ENCODE results near the gene FAM167B. TPM values are rescaled to one million over a fixed set of nuclear protein-coding genes. Genes with fewer than 3 reads are reported as not detected.
A peak's percentile ranks its signal among the peaks of the same experiment; 100 is the strongest.

The FAM167B gene
- total and polyA plus RNA-seq, 2 of the 4 experiments (the other 2 are of a cell fraction) = 0.18 to 0.53 TPM

DNA sequence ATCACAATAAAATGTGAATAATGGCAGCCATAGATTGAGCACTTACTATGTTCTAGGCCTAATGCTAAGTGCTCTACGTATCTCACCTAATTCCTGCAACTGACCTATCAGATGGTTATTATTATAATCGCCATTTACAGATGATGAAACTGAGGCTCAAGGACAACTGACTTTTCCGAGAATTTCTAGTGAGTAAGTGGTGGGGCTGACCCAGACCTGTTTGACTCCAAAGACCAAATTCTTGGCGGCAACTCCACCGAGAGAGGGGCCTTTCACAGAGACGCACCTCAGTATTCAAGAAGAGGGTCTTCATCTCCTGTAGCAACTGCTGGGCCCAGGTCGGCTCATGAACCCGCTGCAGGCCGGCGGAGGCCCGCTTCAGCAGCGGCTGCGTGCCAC lies 25.4 kb upstream of the FAM167B start:
- peak overlapping the region; percentile 50 for H4K5ac ChIP-seq (ENCODE audit: low read depth, low read length)
- peak overlapping the region; percentile 89 for H3K4ac ChIP-seq (ENCODE audit: low read depth, low read length)
- H4K8ac ChIP-seq (ENCODE audit: low read depth in 2 of 2, low read length in 2 of 2) = peak overlapping the region; percentile 80 to 98; a peak in 3 of 4 replicates
- H2AK9ac ChIP-seq (replicated peaks; ENCODE audit: low read depth, low read length, poor library complexity) = peak overlapping the region; percentile 83
- TF ChIP-seq FOS (IDR thresholded peaks at IDR 0.05; ENCODE audit: low read depth, low read length) = no peak
- no peak for TF ChIP-seq POLR2A (IDR thresholded peaks at IDR 0.05; ENCODE audit: low read depth, low read length)
- TF ChIP-seq MAZ (IDR thresholded peaks at IDR 0.05; ENCODE audit: borderline replicate concordance, low read depth, low read length) = no peak
- TF ChIP-seq NFE2L2 (IDR thresholded peaks at IDR 0.05; ENCODE audit: low read depth, low read length) = no peak
- TF ChIP-seq CHD1 (IDR thresholded peaks at IDR 0.05; ENCODE audit: low read depth, low read length) = no peak
- TF ChIP-seq CEBPB (IDR thresholded peaks at IDR 0.05; ENCODE audit: low read depth, low read length) = no peak
- TF ChIP-seq MXI1 (IDR thresholded peaks at IDR 0.05; ENCODE audit: borderline replicate concordance, low read depth, low read length) = no peak
- TF ChIP-seq MAFK (IDR thresholded peaks at IDR 0.05; ENCODE audit: low read depth, low read length) = no peak
- TF ChIP-seq RFX5 (IDR thresholded peaks at IDR 0.05; ENCODE audit: low read depth, low read length) = no peak
- TF ChIP-seq, protein P1, sequence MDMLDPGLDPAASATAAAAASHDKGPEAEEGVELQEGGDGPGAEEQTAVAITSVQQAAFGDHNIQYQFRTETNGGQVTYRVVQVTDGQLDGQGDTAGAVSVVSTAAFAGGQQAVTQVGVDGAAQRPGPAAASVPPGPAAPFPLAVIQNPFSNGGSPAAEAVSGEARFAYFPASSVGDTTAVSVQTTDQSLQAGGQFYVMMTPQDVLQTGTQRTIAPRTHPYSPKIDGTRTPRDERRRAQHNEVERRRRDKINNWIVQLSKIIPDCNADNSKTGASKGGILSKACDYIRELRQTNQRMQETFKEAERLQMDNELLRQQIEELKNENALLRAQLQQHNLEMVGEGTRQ (IDR thresholded peaks at IDR 0.05; ENCODE audit: low read depth, low read length) = no peak
- TF ChIP-seq, protein P2, sequence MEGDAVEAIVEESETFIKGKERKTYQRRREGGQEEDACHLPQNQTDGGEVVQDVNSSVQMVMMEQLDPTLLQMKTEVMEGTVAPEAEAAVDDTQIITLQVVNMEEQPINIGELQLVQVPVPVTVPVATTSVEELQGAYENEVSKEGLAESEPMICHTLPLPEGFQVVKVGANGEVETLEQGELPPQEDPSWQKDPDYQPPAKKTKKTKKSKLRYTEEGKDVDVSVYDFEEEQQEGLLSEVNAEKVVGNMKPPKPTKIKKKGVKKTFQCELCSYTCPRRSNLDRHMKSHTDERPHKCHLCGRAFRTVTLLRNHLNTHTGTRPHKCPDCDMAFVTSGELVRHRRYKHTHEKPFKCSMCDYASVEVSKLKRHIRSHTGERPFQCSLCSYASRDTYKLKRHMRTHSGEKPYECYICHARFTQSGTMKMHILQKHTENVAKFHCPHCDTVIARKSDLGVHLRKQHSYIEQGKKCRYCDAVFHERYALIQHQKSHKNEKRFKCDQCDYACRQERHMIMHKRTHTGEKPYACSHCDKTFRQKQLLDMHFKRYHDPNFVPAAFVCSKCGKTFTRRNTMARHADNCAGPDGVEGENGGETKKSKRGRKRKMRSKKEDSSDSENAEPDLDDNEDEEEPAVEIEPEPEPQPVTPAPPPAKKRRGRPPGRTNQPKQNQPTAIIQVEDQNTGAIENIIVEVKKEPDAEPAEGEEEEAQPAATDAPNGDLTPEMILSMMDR (conservative IDR thresholded peaks at IDR 0.05; ENCODE audit: low read depth, low read length) = no peak
- no peak for TF ChIP-seq SMC3 (IDR thresholded peaks at IDR 0.05; ENCODE audit: low read depth, low read length)
- no peak for TF ChIP-seq RCOR1 (IDR thresholded peaks at IDR 0.05; ENCODE audit: insufficient replicate concordance, low read length)
- TF ChIP-seq, protein P3, sequence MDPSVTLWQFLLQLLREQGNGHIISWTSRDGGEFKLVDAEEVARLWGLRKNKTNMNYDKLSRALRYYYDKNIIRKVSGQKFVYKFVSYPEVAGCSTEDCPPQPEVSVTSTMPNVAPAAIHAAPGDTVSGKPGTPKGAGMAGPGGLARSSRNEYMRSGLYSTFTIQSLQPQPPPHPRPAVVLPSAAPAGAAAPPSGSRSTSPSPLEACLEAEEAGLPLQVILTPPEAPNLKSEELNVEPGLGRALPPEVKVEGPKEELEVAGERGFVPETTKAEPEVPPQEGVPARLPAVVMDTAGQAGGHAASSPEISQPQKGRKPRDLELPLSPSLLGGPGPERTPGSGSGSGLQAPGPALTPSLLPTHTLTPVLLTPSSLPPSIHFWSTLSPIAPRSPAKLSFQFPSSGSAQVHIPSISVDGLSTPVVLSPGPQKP (IDR thresholded peaks at IDR 0.05; ENCODE audit: borderline replicate concordance, low read depth, low read length) = no peak
- TF ChIP-seq RAD21 (IDR thresholded peaks at IDR 0.05; ENCODE audit: low read length) = no peak
- peak overlapping the region; percentile 71 for H2BK5ac ChIP-seq (ENCODE audit: low read depth, low read length, poor library complexity, severe bottlenecking)
- no peaks in the 10 kb centered on the region for H3K27me3 ChIP-seq (ENCODE audit: control insufficient read depth, insufficient read depth, low read length)
- CTCF ChIA-PET = interaction anchor here (1.4 kb wide), 1 partner anchor 19 kb away, joined by 5 read pairs; no protein-coding TSS in a partner anchor
- H3K9me1 ChIP-seq (ENCODE audit: insufficient read depth, low read length) = peaks cover 13% of the 10 kb centered on the region
- H3K79me1 ChIP-seq (ENCODE audit: low read depth in 1 of 2, low read length in 2 of 2) = peaks cover 37 to 59% of the 10 kb centered on the region in 2 experiments
- DNase-seq (no peak), ATAC-seq (ENCODE audit: low read depth) (no peak; the same call in 1 of the 2 replicates)
- H3K4me3 ChIP-seq (ENCODE audit: insufficient read depth, low read depth, low read length) = peak overlapping the region; percentile 84
- H2BK120ac ChIP-seq (ENCODE audit: low read depth, low read length) = no peak overlapping the region; the same call in 1 of the 2 replicates
- H3K4me1 ChIP-seq (ENCODE audit: control insufficient read depth, insufficient read depth, low read length) = peaks cover 12% of the 10 kb centered on the region
- dilution Hi-C loops (cut with HindIII; ENCODE audit: low sequenced_read_pairs, unreplicated experiment) (no loop called here), intact Hi-C loops (cut with micrococcal nuclease) (loop anchor here (5.0 kb wide), 1 partner anchor 71 kb away; the partner anchor contains the start of gene HDAC1), in situ Hi-C loops (cut with MboI; ENCODE audit: low sequenced_read_pairs) (no loop called here)
- H3K9ac ChIP-seq (ENCODE audit: low read depth, low read length) = peak overlapping the region; percentile 86
- 0 out of 2 replicates have a peak, but pooled peaks cover 4% of the 10 kb centered on the region for H4K20me1 ChIP-seq (ENCODE audit: insufficient read depth, low read length)
- no TSS peak for BruUV-seq (replicated peaks)
- H2AK5ac ChIP-seq (ENCODE audit: low read depth, low read length) = peak overlapping the region; percentile 37
- H2BK20ac ChIP-seq (ENCODE audit: low read depth, low read length) = no peak overlapping the region
- no peaks in the 10 kb centered on the region for H3K9me3 ChIP-seq (ENCODE audit: control insufficient read depth, insufficient read depth, low read length)
- peak overlapping the region; percentile 51; the same call in 1 of the 2 replicates for H3K56ac ChIP-seq (ENCODE audit: extremely low read depth, insufficient read depth, low read length)
- no peak overlapping the region for H2BK15ac ChIP-seq (ENCODE audit: low read depth, low read length)
- peaks cover 34% of the 10 kb centered on the region for H3K36me3 ChIP-seq (ENCODE audit: control insufficient read depth, insufficient read depth, low read length)
- no peak overlapping the region for H3K18ac ChIP-seq (ENCODE audit: low read depth, low read length)
- WGBS, 2 experiments (ENCODE audit: extremely low coverage in 2 of 2, insufficient read length in 1 of 2) = no CpG with 5 or more reads among the region's 13 CpGs
- peak overlapping the region; percentile 84 for H2AFZ ChIP-seq (replicated peaks; ENCODE audit: low read length, poor library complexity)
- POLR2A ChIA-PET (ENCODE audit: unreplicated experiment) = no interaction called here
- peak overlapping the region; percentile 45; the same call in 1 of the 2 replicates for H4K91ac ChIP-seq (ENCODE audit: insufficient read depth, low read depth, low read length)
- H3K14ac ChIP-seq (replicated peaks; ENCODE audit: low read depth, low read length) = peak overlapping the region; percentile 77
- H3K4me2 ChIP-seq (ENCODE audit: low read depth, low read length) = peak overlapping the region; percentile 92
- peak overlapping the region; percentile 86 for H3K27ac ChIP-seq (ENCODE audit: insufficient read depth, low read length)
- peak overlapping the region; percentile 69 for H3K23ac ChIP-seq (ENCODE audit: low read depth, low read length)

All from IMR-90 (cell line).